Measurements from ENCODE around the gene SCCPDH.

GRCh38 chr1:246803883-246804282 is 79.7 kb downstream of the SCCPDH start:
- TF ChIP-seq POLR2A (IDR thresholded peaks at IDR 0.05; ENCODE audit: low read depth, low read length): no peak
- TF ChIP-seq TAF1 (IDR thresholded peaks at IDR 0.05; ENCODE audit: low read depth, low read length): no peak
- no peak for TF ChIP-seq POLR2AphosphoS5 (IDR thresholded peaks at IDR 0.05; ENCODE audit: low read depth, low read length)
- no peak for TF ChIP-seq SPI1 (IDR thresholded peaks at IDR 0.05; ENCODE audit: low read depth, low read length)
- no peak for TF ChIP-seq POU2F2 (IDR thresholded peaks at IDR 0.05; ENCODE audit: low read depth, low read length)
- no peak for TF ChIP-seq PAX5 (IDR thresholded peaks at IDR 0.05; ENCODE audit: insufficient read depth, low read length, severe bottlenecking)
